Subcutaneous adipose tissue (tissue), 4 donors: ENCODE measurements around the gene SMC2. TPM values are rescaled to one million over a fixed set of nuclear protein-coding genes. Genes with fewer than 3 reads are reported as not detected.

Experiments
- total RNA-seq, 4 donors: library from RNA; depleted of rRNA; stranded (reverse); fragments of >200 nt; gene quantifications; one replicate each; pipeline ENCODE4 v1.1.0, GENCODE V29; 2016
- TF ChIP-seq, protein P1 (sequence below): fragments of 450-650 bp; IDR thresholded peaks from one replicate; pipeline ENCODE4 v1.5.1; 2016; ENCODE audit warnings: low read depth, mild to moderate bottlenecking, control low read depth, antibody characterized with exemption, moderate library complexity

SMC2 gene
- total RNA-seq, 4 donors from 2014 or later, result 8.9 to 10.5 (median 9.5) TPM

- TF ChIP-seq, protein P1, sequence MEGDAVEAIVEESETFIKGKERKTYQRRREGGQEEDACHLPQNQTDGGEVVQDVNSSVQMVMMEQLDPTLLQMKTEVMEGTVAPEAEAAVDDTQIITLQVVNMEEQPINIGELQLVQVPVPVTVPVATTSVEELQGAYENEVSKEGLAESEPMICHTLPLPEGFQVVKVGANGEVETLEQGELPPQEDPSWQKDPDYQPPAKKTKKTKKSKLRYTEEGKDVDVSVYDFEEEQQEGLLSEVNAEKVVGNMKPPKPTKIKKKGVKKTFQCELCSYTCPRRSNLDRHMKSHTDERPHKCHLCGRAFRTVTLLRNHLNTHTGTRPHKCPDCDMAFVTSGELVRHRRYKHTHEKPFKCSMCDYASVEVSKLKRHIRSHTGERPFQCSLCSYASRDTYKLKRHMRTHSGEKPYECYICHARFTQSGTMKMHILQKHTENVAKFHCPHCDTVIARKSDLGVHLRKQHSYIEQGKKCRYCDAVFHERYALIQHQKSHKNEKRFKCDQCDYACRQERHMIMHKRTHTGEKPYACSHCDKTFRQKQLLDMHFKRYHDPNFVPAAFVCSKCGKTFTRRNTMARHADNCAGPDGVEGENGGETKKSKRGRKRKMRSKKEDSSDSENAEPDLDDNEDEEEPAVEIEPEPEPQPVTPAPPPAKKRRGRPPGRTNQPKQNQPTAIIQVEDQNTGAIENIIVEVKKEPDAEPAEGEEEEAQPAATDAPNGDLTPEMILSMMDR, result no peak
These were observed 3.5 kb upstream of the SMC2 start for GRCh38 chr9:104090578-104090977.

DNA sequence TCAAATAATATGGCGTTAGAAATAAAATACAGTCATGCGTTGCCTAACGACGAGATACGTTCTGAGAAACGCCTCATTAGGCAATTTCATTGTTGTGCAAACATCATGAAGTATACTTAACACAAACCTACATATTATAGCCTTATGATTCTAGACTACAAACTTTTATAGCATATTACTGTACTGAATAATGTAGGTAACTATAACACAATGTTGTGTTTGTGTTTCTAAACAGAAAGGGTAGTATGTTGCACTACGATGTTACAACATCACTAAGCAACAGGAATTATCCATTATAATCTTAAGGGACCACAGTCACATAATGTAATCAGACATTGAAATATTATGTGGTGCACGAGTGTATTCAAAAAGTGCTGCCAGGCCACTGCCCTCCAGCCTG is 3.0 kb upstream of the SMC2 start:
- TF ChIP-seq, protein P1, result no peak

DNA sequence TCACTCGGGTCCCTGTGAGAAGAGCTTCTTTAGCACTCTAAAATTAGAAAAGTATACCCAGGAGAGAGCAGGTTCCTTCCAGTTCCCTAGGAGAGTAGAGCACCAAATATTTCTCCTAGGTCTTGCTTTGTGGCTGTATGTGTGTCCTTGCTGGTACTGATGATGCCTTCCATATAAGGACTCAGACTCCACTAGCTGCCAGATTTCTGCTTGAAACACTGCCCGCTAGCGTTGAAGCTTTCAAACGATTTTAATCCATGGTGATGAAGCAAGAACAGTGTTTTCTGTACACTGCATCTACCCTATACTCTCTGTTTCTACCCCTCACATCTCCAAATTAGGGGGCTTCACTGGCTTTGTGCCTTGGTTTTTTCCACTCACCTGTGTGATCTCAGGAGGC is 2.4 kb upstream of the SMC2 start:
- TF ChIP-seq, protein P1, result no peak

DNA sequence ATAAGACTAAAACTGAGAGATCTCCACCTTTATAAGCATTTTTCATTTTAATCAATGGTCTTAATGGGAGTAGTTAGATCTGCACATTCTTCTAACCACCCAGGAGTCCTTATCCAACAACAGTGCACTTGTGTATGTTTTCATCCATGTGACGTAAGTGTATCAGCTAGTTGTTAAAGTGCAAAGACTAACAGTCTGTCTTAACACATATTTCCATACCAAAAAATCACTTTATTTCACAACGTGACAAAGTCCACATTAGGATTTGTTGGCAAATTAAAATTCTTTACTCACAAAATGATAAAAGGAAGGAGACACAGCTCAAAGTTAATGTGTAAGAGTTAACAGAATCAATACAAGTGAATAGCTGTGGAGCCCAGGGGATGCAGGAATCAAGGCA is 1.9 kb upstream of the SMC2 start:
- TF ChIP-seq, protein P1, result no peak

- TF ChIP-seq, protein P1, result no peak
These were observed 1.1 kb upstream of the SMC2 start for GRCh38 chr9:104092875-104093600.

DNA sequence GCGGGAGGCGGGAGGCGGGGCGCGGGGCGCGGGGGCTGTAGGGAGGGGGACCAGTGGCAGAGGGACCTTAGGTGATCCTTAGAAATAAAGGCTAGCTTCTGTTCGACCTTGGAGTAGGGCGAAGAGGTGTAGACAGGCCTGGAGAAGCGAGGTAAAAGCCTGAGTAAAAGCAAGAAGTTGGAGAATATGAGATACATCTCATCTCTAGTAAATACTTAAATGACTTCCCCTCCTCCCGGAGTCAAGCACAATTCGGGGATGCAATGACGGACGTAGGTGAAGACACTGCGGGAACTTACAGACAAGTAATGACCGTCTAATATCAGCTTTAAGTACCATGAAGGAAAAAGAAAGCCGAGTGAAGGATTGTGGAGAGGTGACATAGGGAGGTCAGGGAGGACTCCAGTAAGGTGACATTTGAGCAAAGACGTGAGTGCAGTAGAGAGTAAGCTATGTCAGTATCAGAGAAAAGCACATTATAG is 466 bp downstream of the SMC2 start:
- TF ChIP-seq, protein P1, result no peak

GRCh38 chr9:104099630-104100029 is 5.5 kb downstream of the SMC2 start:
- TF ChIP-seq, protein P1, result no peak
